Liver (tissue), 9 donors: ENCODE results near the gene CENPF. TPM values are rescaled to one million over a fixed set of nuclear protein-coding genes. Genes with fewer than 3 reads are reported as not detected.

ENCODE experiments used
- DNase-seq: peaks from one replicate; pipeline ENCODE4 v3.0.0-alpha.2; 2017; ENCODE audit warnings: low spot score
- H3K27ac ChIP-seq, 2 donors: one replicate each; pipeline ENCODE4 v1.7.0; 2013; ENCODE audit warnings: inconsistent platforms in 2 of 2, low read length in 2 of 2, control low read depth in 1 of 2, low read depth in 1 of 2, mild to moderate bottlenecking in 1 of 2
- H3K27me3 ChIP-seq, 4 donors: one replicate each; pipeline versions ENCODE4 v1.6.1 to v1.7.0; 2013; ENCODE audit warnings: low read length in 3 of 4, inconsistent platforms in 1 of 4, mild to moderate bottlenecking in 1 of 4, moderate library complexity in 1 of 4; ENCODE audit not compliant: control insufficient read depth in 4 of 4, insufficient read depth in 4 of 4
- H3K36me3 ChIP-seq, 4 donors: one replicate each; pipeline versions ENCODE4 v1.6.1 to v1.7.0; 2013; ENCODE audit warnings: low read length in 3 of 4, mild to moderate bottlenecking in 3 of 4, low read depth in 1 of 4, moderate library complexity in 1 of 4; ENCODE audit not compliant: control insufficient read depth in 4 of 4, insufficient read depth in 3 of 4
- H3K4me1 ChIP-seq, 4 donors: one replicate each; pipeline versions ENCODE4 v1.6.1 to v1.7.0; 2013; ENCODE audit warnings: low read length in 3 of 4, mild to moderate bottlenecking in 3 of 4, moderate library complexity in 1 of 4; ENCODE audit not compliant: control insufficient read depth in 4 of 4, insufficient read depth in 4 of 4
- H3K4me3 ChIP-seq, 3 donors: one replicate each; pipeline versions ENCODE4 v1.6.1 to v1.7.0; 2013; ENCODE audit warnings: low read length in 3 of 3, control low read depth in 1 of 3, low read depth in 1 of 3, mild to moderate bottlenecking in 1 of 3
- H3K9ac ChIP-seq, 2 donors: one replicate each; pipeline ENCODE4 v1.7.0; 2013; ENCODE audit warnings: low read length in 2 of 2, mild to moderate bottlenecking in 2 of 2, moderate library complexity in 2 of 2, control low read depth in 1 of 2, low read depth in 1 of 2
- H3K9me3 ChIP-seq, 4 donors: one replicate each; pipeline versions ENCODE4 v1.6.1 to v1.7.0; 2013; ENCODE audit warnings: low read length in 3 of 4; ENCODE audit not compliant: control insufficient read depth in 4 of 4
- CTCF ChIP-seq: fragments of 150-350 bp; IDR thresholded peaks from 2 replicates; pipeline ENCODE4 v1.5.1; 2017; ENCODE audit warnings: improper control_type of control experiment, low read depth, low read length; ENCODE audit not compliant: missing input control
- FOXA2 ChIP-seq: IDR thresholded peaks from 2 replicates; pipeline ENCODE4 v1.6.1; 2016; ENCODE audit warnings: antibody characterized with exemption
- HNF4G ChIP-seq: IDR thresholded peaks from 2 replicates; pipeline ENCODE4 v1.6.1; 2016; ENCODE audit warnings: antibody characterized with exemption
- JUND ChIP-seq, 2 donors: IDR thresholded peaks; 2 replicates each; pipeline ENCODE4 v1.6.1; 2016; ENCODE audit warnings: antibody characterized with exemption in 2 of 2
- NR2F2 ChIP-seq: IDR thresholded peaks from 2 replicates; pipeline ENCODE4 v1.6.1; 2016; ENCODE audit warnings: antibody characterized with exemption
- REST ChIP-seq: IDR thresholded peaks from 2 replicates; pipeline ENCODE4 v1.6.1; 2016; ENCODE audit warnings: antibody characterized with exemption, mild to moderate bottlenecking
- RXRA ChIP-seq, 2 donors: IDR thresholded peaks; 2 replicates each; pipeline ENCODE4 v1.6.1; 2017 to 2018; ENCODE audit warnings: antibody characterized with exemption in 2 of 2, mild to moderate bottlenecking in 1 of 2
- YY1 ChIP-seq: IDR thresholded peaks from 2 replicates; pipeline ENCODE4 v1.6.1; 2016; ENCODE audit warnings: antibody characterized with exemption, mild to moderate bottlenecking
- ZBTB33 ChIP-seq: IDR thresholded peaks from 2 replicates; pipeline ENCODE4 v1.6.1; 2016; ENCODE audit warnings: antibody characterized with exemption
- WGBS: extraction: QIAGEN DNeasy Blood & Tissue Kit; methylation state at CpG from one replicate; pipeline ENCODE4 v1.1.7; 2013; 5-methylcytosine and 5-hydroxymethylcytosine counted together
- polyA plus RNA-seq, 2 donors: library from polyadenylated mRNA; stranded (reverse) in 1 of 2; unstranded in 1 of 2; fragments of 200-250 nt in 1 of 2; fragments of >200 nt in 1 of 2; fragmentation: Nextera tagmentation in 1 of 2; extraction: Ambion mirVana in 1 of 2; gene quantifications; one replicate each; pipeline versions ENCODE4 v1.2.1 to v1.2.3, GENCODE V29; 2013 to 2015
- total RNA-seq, 2 donors: library from RNA; depleted of rRNA; stranded (reverse); fragments of >200 nt; gene quantifications; one replicate each; pipeline ENCODE4 v1.2.3, GENCODE V29; 2014
- donor health status: healthy.
- donor health status: healthy.
- donor health status: healthy.
- donor health status: healthy.
- donor health status: healthy.

CENPF gene
- total and polyA plus RNA-seq, 4 donors: 0.08 to 47.3 (median 1.5) TPM

- no peaks in the 10 kb centered on the region for H3K9me3 ChIP-seq
- H3K27me3 ChIP-seq: no peaks in the 10 kb centered on the region
- no peaks in the 10 kb centered on the region for H3K36me3 ChIP-seq
- no peak overlapping the region for H3K4me3 ChIP-seq
- no peak overlapping the region for H3K9ac ChIP-seq
- H3K4me1 ChIP-seq: no peaks in the 10 kb centered on the region
- no peak for TF ChIP-seq FOXA2
- TF ChIP-seq YY1: no peak
- no peak for TF ChIP-seq ZBTB33
- TF ChIP-seq RXRA (IDR thresholded peaks at IDR 0.05): no peak
- no peak for TF ChIP-seq HNF4G
- WGBS: 53% methylated on average over 3 of the region's 3 CpGs
- no peak for DNase-seq
- no peak overlapping the region for H3K27ac ChIP-seq
Measured at GRCh38 chr1:214685906-214686305, 82.9 kb downstream of the CENPF start.

- H3K36me3 ChIP-seq: no peaks in the 10 kb centered on the region
- H3K27ac ChIP-seq: no peak overlapping the region
- DNase-seq: no peak
- no peaks in the 10 kb centered on the region for H3K9me3 ChIP-seq
- H3K9ac ChIP-seq: no peak overlapping the region
- no peaks in the 10 kb centered on the region for H3K4me1 ChIP-seq
- no peaks in the 10 kb centered on the region for H3K27me3 ChIP-seq
- TF ChIP-seq REST: no peak
- TF ChIP-seq CTCF: no peak
- no peak for TF ChIP-seq NR2F2
- no peak for TF ChIP-seq JUND (IDR thresholded peaks at IDR 0.05)
- 57% methylated on average over 5 of the region's 5 CpGs for WGBS
- no peak overlapping the region for H3K4me3 ChIP-seq
Measured at GRCh38 chr1:214686497-214686896, 83.5 kb downstream of the CENPF start.

GRCh38 chr1:214688891-214689290 lies 85.9 kb downstream of the CENPF start:
- H3K27ac ChIP-seq: no peak overlapping the region
- TF ChIP-seq REST: no peak
- no peak for TF ChIP-seq HNF4G
- no peak overlapping the region for H3K4me3 ChIP-seq
- DNase-seq: no peak
- no peaks in the 10 kb centered on the region for H3K27me3 ChIP-seq
- H3K36me3 ChIP-seq: no peaks in the 10 kb centered on the region
- no peaks in the 10 kb centered on the region for H3K4me1 ChIP-seq
- no peaks in the 10 kb centered on the region for H3K9me3 ChIP-seq
- WGBS: 69% methylated on average over 3 of the region's 3 CpGs
- no peak overlapping the region for H3K9ac ChIP-seq
